ENCODE results near the gene TSPAN1.
"Not testable (repeated sequence)": the region's sequence is repeated elsewhere in the genome, so short reads cannot be mapped to it uniquely, and the experiment has no call there.

The TSPAN1 gene

GRCh38 chr1:46221749-46222148, 46.9 kb downstream of the TSPAN1 start:
- DNase-seq (ENCODE audit: extremely low read depth, low read depth) = no peak
- TF ChIP-seq, protein P1, sequence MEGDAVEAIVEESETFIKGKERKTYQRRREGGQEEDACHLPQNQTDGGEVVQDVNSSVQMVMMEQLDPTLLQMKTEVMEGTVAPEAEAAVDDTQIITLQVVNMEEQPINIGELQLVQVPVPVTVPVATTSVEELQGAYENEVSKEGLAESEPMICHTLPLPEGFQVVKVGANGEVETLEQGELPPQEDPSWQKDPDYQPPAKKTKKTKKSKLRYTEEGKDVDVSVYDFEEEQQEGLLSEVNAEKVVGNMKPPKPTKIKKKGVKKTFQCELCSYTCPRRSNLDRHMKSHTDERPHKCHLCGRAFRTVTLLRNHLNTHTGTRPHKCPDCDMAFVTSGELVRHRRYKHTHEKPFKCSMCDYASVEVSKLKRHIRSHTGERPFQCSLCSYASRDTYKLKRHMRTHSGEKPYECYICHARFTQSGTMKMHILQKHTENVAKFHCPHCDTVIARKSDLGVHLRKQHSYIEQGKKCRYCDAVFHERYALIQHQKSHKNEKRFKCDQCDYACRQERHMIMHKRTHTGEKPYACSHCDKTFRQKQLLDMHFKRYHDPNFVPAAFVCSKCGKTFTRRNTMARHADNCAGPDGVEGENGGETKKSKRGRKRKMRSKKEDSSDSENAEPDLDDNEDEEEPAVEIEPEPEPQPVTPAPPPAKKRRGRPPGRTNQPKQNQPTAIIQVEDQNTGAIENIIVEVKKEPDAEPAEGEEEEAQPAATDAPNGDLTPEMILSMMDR (IDR thresholded peaks at IDR 0.05; ENCODE audit: low read depth, low read length) = no peak

- not testable (repeated sequence) for DNase-seq (ENCODE audit: extremely low read depth, low read depth)
Measured at GRCh38 chr1:46223055-46223454, 48.2 kb downstream of the TSPAN1 start.

GRCh38 chr1:46223472-46223943, 48.6 kb downstream of the TSPAN1 start:
- TF ChIP-seq, protein P1 (IDR thresholded peaks at IDR 0.05; ENCODE audit: low read depth, low read length) = peak; percentile 97
- peak; percentile 70 for DNase-seq (ENCODE audit: extremely low read depth, low read depth)

GRCh38 chr1:46224966-46225365, 50.1 kb downstream of the TSPAN1 start:
- no peak for DNase-seq (ENCODE audit: extremely low read depth, low read depth)
- TF ChIP-seq, protein P1 (IDR thresholded peaks at IDR 0.05; ENCODE audit: low read depth, low read length) = no peak

DNA sequence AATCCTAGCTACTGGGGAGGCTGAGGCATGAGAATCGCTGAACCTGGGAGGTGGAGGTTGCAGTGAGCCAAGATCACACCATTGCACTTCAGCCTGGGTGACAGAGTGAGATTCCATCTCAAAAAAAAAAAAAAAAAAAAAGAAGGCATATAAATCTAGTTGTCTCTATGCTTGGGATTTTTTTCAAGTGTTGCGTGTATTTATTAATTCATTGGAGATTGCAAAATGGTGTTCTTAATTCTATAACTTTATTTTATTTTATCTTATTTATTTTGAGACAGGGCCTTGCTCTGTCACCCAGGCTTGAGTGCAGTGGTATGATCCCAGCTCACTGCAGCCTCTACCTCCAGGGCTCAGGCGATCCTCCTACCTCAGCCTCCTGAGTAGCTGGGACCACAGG, 56.3 kb downstream of the TSPAN1 start:
- DNase-seq (ENCODE audit: extremely low read depth, low read depth) = not testable (repeated sequence)
